Hypothalamus (tissue), 51 donors: Measurements from ENCODE around the gene GOLGA8B.
A peak's percentile ranks its signal among the peaks of the same experiment; 100 is the strongest.
"Not testable (repeated sequence)": the region's sequence is repeated elsewhere in the genome, so short reads cannot be mapped to it uniquely, and the experiment has no call there.

ENCODE experiments used
- DNase-seq, 51 donors: peaks; one replicate each; lab custom pipeline; 2025; lab: John Stamatoyannopoulos, UW

The GOLGA8B gene

GRCh38 chr15:34598799-34599585 is 15.5 kb upstream of the GOLGA8B start:
- DNase-seq = no peak

- no peak for DNase-seq
Observed at GRCh38 chr15:34597316-34597715, 13.9 kb upstream of the GOLGA8B start.

DNA sequence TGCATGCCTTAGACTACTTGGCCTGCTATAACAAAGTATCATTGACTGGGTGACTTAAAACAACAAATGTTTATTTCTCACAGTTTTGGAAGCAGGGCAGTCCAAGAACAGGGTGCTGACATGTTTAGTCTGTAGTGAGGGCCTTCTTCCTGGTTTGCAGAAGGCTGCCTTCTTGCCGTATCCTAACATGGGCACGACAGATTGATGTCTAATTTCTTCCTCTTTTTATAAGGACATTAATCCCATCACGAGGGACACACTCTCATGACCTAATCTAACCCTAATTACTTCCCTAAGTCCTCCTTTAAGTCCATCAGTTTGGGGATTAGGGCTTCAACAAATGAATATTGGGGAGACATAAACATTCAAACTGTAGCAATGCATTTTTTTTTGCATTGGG is 10.9 kb upstream of the GOLGA8B start:
- no peak for DNase-seq

GRCh38 chr15:34591306-34591705 is 7.9 kb upstream of the GOLGA8B start:
- no peak for DNase-seq

DNA sequence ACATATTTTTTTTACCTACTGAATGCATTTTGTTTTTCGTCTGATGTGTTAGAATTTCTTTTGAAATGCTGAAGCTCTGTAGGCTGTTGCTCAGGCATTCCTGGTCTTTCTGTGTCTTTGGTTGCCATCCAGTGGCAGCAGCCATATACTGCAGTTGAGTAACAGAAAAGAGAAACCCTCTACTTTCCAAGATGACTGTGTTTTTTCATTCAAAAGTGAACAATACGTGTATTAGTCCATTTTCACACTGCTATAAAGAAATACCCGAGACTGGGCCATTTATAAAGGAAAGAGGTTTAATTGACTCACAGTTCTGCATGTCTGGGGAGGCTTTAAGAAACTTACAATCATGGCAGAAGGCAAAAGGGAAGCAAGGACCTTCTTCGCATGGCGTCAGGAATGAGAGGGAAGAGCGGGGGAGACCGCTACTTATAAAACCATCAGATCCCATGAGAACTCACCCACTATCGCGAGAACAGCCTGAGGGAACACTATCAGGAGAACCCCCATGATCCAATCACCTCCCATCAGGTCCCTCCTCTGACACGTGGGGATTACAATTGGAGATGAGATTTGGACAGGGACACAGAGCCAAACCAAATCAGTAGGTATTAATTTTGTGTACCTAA is 4.7 kb upstream of the GOLGA8B start:
- peak in 25 of 51 donors; percentile 12 to 91 (median 36) for DNase-seq

DNA sequence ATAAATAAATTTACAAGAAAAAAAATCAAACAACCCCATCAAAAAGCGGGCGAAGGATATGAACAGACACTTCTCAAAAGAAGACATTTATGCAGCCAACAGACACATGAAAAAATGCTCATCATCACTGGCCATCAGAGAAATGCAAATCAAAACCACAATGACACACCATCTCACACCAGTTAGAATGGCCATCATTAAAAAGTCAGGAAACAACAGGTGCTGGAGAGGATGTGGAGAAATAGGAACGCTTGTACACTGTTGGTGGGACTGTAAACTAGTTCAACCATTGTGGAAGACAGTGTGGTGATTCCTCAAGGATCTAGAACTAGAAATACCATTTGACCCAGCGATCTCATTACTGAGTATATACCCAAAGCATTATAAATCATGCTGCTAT is 2.5 kb upstream of the GOLGA8B start:
- not testable (repeated sequence) for DNase-seq

- no peak for DNase-seq
Observed at GRCh38 chr15:34584996-34585395, 1.5 kb upstream of the GOLGA8B start.

DNA sequence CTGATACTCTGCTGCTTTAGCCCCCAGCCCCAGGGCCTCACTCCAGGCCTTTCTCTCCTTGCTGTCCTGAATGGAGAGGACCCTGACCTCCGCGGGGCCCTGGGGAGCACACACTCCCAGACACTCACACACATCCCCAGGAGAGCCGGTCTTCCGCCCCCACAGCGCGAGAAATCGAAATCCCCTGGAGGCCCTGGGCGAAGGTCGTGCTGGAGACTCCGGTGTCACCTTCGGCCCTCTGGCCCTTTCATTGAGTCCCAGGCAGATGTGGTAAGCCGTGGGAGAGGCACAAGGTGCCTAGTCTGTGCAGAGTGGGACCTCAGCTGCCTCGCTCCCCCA is 848 bp upstream of the GOLGA8B start:
- DNase-seq = no peak

- DNase-seq = peak in 5 of 51 donors; percentile 19 to 59 (median 27)
Observed at GRCh38 chr15:34582461-34583371, 735 bp downstream of the GOLGA8B start.

DNA sequence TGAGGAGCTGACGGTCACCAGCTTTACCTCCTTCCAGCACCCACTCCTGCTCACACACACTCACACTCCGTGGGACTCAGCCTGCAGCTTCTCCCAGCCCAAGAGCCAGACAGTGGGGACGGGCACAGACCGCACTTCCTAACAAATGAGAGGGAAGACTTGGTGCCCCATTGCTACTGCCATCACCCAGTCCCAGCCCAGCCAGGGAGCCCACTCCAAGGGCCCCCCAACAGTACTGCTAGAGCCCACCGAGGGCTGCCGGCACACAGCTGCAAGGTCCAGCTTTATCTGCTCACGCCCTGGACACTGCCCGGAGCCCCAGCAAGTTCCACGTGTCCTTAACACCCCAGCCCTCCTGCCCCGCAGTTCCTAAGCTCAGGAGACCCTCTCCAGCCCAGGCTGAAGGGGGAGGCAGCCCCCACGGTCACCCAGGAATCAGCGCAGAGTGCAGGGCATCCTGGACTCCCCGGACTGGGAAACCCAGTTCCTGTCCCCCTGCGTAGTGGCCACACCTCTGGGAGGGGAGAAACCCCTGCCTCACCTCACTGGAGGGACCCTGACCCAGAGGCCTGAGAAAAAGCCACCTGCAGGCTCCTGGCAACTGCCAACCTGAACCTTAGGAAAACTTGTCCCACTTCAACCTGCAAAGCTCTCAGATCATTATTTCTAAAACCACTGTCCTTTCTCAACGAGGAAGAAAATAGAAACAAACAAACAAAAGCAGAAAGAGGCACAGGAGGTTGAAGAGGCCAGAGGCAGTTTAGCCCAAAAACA is 1.6 kb downstream of the GOLGA8B start:
- DNase-seq = not testable (repeated sequence)

GRCh38 chr15:34581043-34581365 is 2.4 kb downstream of the GOLGA8B start:
- no peak for DNase-seq

DNA sequence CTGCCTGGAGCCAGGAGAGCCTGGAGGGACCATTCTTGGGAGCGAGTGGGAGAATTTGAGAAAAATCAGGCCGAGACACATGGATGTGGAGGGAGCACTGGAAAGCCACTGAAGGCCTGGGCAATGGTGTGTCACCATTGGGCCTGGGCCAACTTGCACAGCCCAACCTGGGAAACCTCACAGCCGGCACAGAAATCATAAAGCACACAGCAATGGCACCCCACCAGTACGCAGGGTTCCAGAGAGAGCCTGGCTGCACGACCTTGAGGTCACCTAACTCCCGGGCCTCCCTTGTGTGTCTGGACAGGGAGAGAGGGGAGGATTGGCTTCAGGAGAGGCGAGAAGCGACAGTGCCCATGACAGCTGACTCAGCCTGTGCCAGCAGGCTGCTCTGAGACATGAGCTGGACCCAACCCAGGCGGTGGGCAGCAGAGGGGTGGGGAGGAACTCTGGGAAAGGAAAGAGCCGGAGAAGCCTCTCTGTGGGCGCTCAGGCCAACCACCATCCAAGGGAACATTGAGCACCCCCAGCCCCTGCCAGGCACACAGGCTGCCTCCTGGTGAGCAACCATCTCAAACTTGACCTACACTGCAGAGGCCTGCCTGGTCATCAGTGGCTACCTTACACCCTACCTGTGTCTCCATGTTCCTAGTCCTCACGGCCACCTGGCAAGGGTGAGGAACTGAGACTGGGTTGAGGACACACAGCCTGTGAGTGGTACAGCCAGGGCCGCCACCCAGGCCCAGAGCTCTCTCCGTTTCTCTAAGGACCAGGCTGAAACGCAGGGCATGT is 3.0 kb downstream of the GOLGA8B start:
- peak in 2 of 51 donors; percentile 17 to 57 for DNase-seq

GRCh38 chr15:34578283-34578674 is 5.2 kb downstream of the GOLGA8B start:
- no peak for DNase-seq

- DNase-seq = not testable (repeated sequence)
Observed at GRCh38 chr15:34577658-34578282, 5.7 kb downstream of the GOLGA8B start.

- not testable (repeated sequence) for DNase-seq
Observed at GRCh38 chr15:34575035-34575434, 8.4 kb downstream of the GOLGA8B start.

DNA sequence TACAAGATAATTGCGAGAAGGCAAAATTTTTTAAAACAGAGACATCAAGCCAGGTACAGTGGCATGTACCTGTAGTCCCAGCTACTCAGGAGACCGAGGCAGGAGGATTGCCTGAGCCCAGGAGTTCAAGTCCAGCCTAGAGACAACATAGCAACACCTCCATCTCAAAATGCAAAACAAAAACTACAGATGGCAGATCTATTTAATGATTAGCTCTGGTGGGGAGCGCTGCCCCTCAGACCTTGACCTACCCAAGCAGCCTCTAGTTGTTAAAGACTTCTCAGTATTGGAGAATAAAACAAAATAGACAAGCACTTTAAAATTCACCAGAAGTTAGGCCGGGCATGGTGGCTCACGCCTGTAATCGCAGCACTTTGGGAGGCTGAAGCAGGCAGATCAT is 10.5 kb downstream of the GOLGA8B start:
- not testable (repeated sequence) for DNase-seq

GRCh38 chr15:34572019-34572641 is 11.3 kb downstream of the GOLGA8B start:
- DNase-seq = not testable (repeated sequence)

- not testable (repeated sequence) for DNase-seq
Observed at GRCh38 chr15:34569670-34570396, 13.6 kb downstream of the GOLGA8B start.
